ENCODE results near the gene PDS5A.
A peak's percentile ranks its signal among the peaks of the same experiment; 100 is the strongest.
"Not testable (repeated sequence)": the region's sequence is repeated elsewhere in the genome, so short reads cannot be mapped to it uniquely, and the experiment has no call there.

The PDS5A gene

DNA sequence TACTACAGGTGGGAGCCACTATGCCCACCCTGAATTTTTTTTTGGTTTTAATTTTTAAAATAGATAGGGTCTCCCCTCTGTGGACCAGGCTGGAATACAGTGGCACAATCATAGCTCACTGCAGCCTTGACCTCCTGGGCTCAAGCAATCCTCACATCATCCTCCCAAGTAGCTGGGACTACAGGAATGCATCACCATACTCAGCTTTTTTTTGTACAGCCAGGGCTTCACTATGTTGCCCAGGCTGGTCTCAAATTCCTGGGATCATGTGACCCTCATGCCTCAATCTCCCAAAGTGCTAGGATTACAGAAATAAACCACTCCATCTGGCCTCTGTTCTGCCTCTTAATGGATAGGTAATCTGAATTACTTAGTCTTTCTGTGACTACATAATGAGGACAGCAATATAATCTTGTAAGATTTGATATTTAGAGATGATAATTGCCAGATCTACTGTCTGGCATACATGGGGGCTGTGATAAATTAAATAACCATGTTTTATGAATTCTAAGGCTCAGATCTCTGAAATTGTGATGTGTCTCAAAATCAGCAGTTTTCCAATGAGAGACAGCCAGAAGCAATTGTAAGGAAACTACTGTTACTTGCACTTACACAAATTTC, 26.7 kb downstream of the PDS5A start:
- no peak for DNase-seq

DNA sequence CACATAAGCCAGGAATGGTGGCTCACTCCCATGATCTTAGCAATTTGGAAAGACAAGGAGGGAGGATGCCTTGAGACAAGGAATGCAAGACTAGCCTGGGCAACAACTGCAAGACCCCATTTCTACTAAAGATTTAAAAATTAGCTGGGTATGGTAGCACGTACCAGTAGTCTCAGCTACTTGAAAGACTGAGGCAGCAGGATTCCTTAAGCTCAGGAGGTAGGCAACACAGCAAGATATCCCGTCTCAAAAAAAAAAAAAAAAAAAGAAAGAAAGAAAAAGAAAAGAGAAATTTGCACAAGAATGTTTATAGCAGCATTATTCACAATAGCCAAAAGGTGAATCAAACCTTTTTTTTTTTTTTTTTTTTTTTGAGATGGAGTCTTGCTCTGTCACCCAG, 29.7 kb downstream of the PDS5A start:
- no peak for DNase-seq

DNA sequence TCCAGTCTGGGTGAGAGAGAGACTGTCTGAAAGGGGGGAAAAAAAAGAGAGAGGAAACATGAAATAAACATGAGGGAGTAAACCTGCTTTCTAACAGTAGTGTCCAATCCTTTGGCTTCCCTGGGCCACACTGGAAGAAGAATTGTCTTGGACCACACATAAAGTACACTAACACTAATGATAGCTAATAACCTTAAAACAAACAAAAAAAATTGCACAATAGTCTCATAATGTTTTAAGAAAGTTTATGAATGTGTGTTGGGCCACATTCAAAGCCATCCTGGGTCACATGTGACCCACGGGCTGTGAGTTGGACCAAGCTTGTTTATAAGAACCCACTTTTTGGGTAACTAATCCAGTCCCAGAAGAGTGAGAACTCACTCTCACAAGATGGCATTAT, 30.3 kb downstream of the PDS5A start:
- DNase-seq: no peak

DNA sequence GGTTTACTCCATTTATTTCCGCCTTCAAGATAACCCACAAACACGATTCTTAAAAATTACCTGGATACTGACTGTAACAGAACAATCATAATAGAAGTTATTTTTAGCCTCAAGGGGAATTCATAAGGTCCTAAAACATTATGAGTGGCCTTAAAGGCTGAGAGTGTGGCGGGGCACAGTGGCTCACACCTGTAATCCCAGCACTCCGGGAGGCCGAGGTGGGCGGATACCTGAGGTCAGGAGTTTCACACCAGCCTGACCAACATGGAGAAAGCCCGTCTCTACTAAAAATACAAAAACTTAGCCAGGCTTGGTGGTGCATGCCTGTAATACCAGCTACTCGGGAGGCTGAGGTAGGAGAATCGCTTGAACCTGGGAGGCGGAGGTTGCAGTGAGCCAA, 33.5 kb downstream of the PDS5A start:
- not testable (repeated sequence) for DNase-seq

DNA sequence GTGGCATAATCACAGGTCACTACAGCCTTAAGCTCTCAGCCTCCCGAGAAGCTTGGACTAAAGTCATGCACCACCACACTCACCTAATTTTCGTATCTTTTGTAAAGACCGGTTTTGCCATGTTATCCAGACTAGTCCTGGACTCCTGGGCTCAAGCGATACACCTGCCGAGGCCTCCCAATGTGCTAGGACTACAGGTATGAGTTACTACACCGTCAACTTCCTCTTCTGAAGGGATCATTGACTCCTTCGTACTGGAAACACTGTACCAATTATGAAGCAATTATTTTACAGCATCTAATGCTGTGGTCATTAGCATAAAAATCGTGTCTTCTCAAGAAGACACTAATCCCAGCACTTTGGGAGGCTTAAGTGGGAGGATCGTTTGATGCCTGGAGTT, 35.2 kb downstream of the PDS5A start:
- DNase-seq: peak; percentile 8

DNA sequence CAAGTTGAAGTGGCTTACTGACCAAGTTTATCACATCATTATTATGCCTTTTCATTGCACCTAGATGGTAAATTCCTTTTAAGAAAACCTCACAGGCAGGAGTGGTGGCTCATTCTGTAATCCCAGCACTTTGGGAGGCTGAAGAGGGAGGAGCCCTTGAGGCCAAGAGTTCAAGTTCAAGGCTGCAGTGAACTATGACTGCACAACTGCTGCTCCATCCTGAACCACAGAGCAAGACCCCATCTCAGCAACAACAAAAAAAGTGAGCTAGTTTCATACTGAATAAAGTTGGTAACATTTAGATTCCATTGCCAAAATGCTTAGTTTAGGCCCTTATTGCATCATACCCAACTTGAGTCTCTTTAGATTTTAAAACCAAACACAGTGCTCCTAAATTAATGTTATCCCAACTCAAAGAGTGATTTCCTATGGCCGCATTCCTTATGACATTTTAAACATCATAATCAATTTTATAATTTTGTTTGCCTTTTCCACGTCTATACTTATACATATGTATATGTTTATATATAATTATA, 36.0 kb downstream of the PDS5A start:
- DNase-seq: no peak

DNA sequence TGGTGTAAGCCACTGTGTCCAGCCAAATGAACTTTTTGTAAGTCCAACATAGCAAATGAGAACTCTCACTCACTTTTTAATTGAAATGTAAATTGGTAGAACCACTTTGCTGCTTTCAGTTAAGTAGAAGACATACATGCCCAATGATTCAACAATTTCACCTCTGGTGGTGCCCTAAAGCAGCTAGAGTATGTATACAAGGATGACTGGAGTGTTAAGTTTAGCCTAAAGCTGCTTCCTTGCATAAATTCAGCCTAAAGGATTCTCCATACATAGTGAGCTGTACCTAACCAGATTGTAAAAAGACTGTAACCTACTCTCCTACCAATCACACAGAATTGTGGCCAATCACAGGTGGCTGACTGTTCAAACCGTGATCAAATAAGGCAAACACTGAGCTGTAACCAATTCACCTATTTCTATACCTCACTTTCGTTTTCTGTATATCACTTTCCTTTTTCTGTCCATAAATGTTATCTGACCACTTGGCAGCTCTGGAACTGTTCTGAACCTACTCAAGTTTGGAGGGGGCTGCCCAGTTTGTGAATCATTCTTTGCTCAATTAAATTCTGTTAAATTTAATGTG, 39.9 kb downstream of the PDS5A start:
- DNase-seq: no peak

DNA sequence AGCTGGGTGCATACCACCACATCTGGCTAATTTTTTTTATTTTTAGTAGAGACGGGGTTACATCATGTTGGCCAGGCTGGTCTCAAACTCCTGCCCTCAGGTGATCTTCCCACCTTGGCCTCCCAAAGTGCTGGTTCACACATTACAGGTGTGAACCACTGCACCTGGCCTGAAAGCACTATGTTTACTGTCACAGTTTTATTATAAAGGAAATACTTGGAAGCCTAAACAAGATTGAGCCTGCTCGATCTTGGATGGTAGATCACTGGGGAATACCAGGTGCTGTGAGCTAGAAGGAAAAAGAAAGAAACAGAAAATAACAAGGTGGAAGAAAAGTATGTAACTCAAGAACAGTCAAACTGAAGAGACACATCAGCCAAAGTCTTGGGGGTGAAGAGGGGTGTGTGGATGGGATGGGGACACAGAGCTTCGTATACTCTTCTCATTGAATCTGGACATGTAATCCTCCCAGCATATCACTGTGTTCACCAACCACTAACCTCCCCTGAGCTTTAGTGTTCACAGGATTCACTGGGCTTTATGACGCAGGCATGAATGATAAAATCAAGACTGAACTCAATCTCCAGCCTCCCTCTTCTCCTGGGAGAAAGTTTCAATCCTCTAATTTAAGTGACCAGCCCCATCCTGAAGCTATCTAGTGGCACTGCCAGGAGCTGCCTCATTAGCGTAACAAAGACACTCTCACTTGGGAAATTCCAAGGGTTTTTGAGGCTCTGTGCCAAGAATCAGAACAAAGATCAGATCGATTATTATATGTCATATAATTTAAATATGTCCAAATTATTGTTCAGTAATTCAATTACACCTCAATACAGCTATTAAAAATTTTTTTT, 40.9 kb downstream of the PDS5A start:
- no peak for DNase-seq

DNA sequence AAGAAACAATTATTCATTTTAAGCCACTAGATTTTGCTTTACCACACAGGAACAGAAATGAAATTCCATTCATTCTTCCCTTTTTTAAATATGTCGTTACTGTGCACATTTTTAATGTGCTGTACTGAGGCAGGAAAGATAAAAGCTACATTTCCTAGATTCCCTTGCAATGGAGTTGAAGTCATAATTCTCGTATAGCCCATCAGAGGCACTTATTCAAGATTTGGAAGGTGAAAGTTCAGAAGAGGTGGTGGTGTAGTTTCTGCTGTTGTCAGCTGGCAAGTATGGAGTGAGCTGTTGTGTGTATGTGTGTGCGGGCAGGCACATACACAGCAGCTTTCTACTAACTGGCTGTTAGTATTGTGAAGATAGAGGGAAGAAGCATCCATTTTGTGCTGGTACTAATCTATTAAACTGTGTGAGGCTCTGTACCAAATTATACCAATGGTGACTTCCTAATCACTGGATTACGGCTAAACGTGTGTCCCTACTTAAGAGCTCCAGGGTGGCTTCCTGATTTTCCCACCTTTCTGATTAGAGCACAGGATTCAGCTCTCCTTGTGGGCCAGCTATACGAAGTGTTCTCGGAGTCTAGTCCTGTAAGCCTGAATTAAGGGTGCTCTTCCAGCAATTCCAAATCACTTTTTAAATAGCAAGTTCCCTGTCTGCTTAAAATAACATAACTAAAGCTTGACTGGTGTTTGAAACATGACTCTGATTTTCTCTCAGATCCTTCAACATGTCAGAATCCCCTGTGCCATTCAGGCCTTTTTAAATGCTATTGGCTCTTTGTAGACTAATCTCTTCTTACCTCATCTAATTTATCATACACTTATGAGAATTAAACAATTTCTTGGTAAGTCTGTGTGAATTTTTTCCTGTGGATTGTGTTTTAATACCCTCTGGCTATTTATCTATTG, 43.8 kb downstream of the PDS5A start:
- DNase-seq: peak; percentile 15

DNA sequence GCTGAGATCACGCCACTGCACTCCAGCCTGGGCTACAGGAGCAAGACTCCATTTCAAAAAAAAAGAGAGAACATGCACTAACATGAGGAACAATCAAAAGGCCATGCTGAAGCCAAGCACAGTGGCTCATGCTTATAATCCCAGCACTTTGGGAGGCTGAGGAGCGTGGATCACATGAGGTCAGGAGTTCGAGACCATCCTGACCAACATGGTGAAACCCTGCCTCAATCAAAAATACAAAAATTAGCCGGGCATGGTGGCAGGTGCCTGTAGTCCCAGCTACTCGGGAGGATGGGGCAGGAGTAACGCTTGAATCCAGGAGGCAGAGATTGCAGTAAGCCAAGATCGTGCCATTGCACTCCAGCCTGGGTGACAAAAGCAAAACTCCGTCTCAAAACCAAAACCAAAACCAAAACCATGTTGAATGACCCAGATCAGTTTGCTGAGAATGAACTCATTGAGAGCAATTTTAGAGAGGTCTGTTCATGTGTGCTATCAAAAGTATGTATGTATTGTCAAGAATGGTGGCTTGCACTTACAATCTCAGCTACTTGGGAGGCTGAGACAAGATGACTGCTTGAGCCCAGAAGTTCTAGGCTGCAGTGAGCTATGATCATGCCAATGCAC, 44.8 kb downstream of the PDS5A start:
- DNase-seq: peak; percentile 19

DNA sequence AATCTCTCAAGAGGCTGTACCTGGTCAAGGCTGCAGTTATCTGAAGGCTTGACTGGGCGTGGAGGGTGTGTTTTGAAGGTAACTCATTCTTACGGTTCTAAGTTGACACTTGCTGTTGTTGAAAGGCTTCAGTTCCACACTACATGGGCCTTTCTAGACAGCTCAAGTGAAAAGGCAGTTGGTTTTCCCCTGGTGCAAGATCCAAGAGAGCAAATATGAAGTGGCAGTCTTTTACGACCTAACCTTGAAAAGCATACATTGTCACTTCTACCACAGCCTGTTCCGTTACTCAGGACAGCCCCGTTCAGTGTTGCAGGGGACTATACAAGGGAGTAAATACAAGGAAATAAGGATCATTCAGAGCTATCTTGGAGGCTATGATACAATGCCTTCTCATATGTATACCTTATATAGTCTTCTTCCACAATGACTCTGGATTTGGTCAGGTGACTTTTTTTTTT, 46.2 kb downstream of the PDS5A start:
- DNase-seq: no peak

DNA sequence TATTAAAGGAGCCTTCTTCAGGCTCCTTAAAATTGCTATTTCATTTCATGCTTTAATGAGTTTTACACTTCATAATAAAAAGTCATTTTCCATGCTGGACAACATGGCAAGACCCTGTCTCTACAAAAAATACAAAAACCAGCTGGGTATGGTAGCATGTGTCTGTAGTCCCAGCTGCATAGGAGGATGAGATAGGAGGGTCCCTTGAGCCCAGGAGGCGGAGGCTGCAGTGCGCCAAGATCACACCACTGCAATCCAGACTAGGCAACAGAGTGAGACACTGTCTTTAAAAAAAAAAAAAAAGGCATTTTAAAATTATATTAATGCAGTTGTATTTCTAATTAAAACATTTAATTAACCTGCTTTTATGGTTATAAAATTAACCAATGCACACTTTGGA, 49.2 kb downstream of the PDS5A start:
- DNase-seq: no peak

DNA sequence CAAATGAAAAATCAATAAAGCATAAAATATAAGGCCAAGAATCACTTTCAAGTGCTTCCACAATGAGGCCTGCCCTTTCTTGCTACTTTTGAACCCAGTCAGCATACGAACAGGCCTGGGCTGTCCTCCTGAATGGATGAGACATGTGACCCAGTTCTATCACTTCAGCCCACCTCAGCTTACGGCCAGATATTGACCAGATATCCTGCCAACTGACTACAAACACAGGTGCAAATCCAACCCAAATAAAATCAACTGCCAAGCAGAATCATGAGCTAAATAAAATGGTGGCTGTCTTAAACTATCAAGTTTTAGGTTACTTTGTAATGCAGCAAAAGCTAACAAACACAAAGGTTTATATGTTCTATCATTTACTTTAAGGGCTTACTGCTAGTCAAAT, 53.7 kb downstream of the PDS5A start:
- DNase-seq: no peak

DNA sequence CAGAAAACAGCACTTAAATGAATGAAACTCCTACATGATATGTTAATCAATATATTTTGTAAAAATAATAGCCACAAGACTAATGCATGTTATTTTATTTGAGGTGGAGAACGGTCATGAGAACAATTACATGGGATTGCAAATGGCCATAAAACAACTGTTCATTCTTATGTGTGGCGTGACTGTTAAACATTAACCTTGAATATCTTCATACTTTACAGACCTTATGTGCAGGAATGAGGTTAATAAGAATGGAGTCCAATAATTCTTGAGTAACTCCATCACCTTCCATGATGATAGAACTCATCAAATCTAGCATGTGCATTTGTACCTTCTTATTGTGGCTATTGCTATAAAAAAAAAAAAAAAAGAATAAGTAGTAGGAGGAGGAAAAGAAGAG, 55.3 kb downstream of the PDS5A start:
- no peak for DNase-seq

DNA sequence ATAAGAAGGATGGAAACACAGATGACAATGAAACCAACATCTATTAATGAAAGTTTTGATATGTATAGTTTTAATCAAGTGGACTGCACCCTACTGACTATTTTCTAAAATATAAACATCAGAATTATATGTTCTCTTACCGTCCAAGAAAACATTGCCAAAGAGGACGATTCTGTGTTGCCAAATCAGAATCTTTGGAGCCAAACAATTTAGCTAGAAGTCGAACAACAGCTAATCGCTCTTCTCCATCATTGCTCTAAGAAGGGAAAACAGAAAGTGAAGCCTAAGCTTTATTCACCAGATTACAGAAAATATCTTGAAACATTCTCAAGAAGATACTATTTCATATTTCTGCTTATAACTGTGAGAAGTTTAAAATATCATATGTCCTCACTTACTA, 64.2 kb downstream of the PDS5A start:
- no peak for DNase-seq

DNA sequence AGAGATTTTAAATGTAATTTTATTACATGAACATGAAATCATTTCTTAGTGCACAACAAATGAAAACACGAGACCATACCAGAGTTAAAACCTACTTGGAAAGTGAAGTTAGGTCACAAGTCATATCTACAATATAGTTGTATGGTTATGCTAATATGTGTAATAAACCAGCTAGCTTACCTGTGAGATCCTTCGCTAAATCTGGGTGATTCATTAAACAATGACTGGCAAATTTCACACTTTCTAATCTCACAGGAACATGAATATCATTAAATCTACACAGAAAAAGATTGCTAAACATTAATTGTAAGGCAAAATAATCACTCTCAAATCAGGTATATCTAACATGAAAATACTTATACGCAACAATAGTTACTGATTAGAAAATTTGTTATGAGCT, 67.6 kb downstream of the PDS5A start:
- no peak for DNase-seq

DNA sequence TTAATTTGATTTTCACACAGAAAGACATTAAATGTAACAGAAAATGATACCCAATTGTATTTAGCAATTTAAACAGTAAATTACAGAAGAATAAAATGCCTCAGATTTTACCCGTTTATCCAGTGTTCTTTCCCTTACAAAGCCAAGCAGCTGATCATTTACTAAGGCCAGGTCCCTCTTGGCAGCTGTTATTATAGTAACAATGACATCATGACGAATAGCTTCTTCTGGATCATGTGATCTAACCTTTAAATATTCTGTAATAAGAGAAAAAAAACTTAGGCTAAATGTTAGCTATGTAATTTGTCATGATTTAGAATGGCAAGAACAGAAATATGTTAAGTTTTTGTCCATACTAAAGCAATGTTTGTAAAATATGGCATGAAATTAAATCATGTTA, 69.4 kb downstream of the PDS5A start:
- no peak for DNase-seq

DNA sequence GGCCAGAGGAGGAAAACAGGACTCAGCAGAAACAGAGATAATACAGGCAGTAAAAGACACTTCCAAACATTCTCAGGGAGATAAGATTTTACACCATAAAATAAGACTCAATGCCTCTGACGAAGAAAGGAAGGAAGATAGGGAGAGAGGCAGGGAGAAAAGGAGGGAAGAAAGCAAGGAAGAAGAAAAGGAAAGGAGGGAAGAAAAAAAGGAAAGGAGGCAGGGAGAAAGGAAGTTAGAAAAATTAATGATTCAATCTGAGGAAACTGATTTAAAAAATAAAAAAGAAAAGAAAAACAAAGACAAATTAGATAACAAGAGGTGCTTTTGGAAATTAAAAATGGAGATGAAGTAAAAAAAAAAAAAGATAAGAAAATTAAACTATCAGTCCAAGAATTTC, 72.1 kb downstream of the PDS5A start:
- no peak for DNase-seq

DNA sequence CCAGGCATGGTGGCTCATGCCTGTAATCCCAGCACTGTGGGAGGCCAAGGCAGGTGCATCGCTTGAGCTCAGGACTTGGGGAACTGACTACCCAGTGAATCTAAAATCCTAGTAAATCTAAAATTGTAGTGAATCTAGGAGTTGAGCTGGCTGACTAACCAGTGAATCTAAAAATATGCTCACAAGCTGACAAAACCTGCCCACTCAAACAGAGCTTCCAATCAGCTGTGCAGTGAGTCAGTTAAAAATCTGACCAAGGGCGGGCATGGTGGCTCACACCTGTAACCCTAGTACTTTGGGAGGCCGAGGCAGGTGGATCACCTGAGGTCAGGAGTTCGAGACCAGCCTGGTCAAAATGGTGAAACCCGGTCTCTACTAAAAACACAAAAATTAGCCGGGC, 72.7 kb downstream of the PDS5A start:
- DNase-seq: not testable (repeated sequence)

DNA sequence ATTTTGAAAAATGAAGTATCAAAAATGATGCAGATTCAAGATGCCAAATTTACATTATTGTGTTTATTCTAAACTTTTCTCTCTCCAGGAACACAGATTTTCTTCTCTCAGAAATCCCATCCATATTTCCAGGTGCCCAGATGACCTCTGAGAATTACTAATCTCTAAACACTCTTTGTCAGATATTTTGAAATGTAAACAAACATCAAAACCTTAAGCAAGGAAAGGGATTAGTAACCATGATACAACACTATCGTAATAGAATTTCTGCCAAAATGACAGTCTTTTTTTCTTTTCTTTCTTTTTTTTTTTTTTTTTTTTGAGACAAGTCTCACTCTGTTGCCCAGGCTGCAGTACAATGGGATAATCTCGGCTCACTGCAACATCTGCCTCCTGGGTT, 76.7 kb downstream of the PDS5A start:
- no peak for DNase-seq

DNA sequence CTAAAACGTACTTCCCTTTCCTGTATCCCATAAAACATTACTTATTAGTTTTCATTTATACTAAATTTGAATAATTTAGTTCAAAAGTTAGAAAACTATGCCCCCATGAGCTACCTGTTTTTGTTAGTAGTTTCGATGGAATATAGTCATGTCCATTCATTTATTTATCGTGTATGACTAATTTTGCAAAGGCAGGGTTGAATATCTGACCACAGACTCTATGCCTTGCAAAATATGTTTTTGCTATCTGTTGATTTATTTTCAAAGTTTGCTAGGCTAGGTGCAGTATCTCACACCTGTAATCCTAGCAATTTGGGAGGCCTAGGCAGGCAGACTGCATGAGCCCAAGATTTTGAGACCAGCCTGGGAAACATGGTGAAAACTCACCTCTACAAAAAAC, 78.4 kb downstream of the PDS5A start:
- no peak for DNase-seq

DNA sequence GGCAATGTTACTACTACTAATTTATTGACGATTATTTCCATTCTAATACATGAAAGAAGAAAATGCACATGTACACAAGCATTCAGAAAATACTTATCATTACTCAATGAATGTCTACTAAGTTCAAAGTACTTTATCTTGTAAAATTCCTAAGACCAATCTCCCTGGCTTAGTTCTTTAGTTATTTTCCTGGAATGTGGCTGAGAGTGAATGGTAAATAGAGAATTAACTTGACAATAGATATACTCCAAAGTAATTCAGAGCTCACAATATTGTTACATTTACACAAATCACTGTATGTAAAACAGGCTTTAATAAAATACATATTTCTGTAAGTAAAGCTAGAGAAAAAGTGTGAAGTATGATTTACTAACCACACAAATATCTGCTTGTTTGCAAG, 79.7 kb downstream of the PDS5A start:
- no peak for DNase-seq
